GM20431 (cell line): ENCODE results near the gene SOX11.
"Not testable (repeated sequence)": the region's sequence is repeated elsewhere in the genome, so short reads cannot be mapped to it uniquely, and the experiment has no call there.

Source experiments
- in situ Hi-C: fragments of 300-500 bp; cut with MseI, MboI; formaldehyde crosslinking; loops from one replicate; pipeline ENCODE4 v1.15.0; 2020; ENCODE audit warnings: low sequenced_read_pairs; ENCODE audit not compliant: unreplicated experiment

SOX11 gene

DNA sequence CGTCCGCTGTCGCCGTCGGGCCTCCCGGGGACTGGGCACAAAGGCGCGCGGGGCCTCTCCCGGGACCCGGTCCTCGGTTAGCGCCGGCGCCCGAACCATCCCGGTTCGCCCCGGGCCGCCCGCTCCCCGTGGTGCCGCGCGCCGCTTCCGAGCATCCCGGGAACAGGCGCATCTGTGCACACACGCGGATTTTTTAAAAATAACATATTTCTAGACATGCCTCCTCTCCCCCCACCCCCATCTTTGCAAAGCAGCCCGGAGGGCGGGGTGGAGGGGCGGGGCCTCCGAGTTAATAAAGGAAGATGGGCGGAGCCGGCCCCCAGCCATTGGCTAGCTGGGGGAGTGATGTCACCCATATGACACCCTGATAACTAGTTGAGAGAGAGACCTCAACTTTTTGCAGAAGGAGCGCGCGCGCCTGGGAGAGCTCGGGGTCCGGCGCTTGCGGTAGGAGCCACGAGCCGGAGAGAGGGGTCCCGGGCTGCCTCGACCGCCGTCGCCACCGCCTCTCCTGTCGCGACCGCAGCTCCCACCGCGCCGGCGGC lies at the start of gene SOX11:
TSS of gene SOX11 (plus strand) at position 400 of the 545 bp plus-strand sequence. CDS start 338 bp downstream, outside the sequence.
- in situ Hi-C loops: no loop called here

DNA sequence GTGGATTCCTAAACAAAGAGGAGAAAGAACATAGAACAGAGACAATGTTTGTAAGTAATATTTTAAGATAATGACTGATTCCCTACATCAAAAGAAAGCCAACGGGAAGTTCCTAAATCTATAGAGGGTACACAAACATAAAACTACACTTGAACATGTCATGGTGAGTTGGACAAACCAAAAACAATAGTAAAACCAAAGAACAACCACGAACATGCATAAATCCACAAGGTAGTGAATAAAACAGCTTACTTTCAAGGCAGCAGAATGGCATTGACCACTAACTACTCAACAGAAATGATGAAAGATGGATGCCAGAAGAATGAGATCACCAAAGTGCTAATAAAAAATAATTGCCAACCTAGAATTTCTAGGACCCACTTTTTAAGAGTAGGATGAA lies 39.5 kb upstream of the SOX11 start:
- in situ Hi-C loops: not testable (repeated sequence)

- in situ Hi-C loops: not testable (repeated sequence)
Measured at GRCh38 chr2:5653756-5654155, 38.4 kb upstream of the SOX11 start.

DNA sequence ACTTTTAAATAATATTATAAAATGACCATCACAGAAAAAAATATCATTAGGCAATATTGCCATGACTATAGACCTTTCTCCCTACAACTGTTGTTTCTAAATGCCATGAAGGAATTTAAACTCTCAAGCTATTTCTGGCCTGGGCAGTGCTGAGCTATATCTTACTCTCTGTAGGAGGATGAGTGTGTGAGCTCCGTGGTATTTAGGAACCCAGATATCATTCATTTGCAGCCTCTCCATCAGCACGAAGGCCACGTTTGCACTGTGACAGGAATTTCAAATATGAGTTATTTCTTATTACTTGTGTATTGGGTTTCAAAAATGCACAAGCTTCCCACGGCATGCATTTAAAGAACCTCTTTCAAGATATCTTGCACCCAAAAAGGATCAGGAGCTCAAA lies 35.0 kb upstream of the SOX11 start:
- in situ Hi-C loops: no loop called here

DNA sequence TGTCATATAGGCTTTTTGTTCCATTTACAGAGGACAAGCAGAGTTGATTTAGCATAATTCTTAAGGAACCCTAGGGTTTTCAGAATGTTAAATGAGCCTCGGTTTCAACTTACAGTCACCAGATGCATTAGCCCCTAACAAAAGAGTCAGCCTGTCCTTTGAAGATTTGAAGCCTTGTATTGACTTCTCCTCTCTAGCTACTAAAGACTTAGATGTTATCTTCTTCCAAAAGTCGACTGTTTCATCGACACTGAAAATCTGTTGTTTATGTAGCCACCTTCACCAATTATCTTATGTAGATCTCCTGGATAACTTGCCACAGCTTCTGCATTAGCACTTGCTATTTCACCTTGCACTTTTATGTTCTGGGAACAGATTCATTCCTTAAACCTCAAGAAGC lies 31.6 kb upstream of the SOX11 start:
- in situ Hi-C loops: no loop called here

DNA sequence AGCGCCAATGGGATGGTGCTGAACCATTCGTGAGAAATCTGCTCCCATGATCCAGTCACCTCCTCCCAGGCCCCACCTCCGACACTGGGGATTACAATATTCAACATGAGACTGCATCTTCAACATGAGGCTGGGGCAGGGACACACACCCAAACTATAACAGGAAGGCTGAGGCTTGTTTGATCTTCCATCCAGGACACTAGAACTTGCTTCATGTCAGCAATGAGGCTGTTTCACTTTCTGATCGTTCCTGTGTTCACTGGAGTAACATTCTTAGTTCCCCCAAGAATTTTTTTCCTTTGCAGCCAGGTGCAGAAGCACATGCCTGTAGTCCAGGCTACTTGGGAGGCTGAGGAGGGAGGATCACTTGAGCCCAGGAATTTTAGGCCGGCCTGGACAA lies 30.8 kb upstream of the SOX11 start:
- in situ Hi-C loops: no loop called here

DNA sequence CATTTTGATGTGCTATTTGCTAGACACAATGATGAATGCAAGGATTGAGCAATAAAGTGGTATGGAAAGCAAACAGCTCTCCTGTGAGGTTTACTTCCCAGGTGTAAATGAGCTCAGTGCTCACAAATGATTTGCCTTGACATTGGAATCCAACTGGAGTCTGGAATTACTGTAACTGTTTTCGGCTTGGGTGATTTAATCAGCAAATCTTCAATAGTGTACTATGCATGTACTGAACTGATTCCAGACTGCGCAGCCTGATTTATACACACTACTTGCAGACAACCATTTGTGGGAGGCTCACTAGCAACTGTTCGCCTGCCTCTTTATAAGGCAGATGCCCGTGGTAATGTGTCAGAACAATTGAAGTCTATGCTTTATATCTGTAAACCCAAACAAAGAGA lies 27.9 kb upstream of the SOX11 start:
- in situ Hi-C loops: no loop called here

DNA sequence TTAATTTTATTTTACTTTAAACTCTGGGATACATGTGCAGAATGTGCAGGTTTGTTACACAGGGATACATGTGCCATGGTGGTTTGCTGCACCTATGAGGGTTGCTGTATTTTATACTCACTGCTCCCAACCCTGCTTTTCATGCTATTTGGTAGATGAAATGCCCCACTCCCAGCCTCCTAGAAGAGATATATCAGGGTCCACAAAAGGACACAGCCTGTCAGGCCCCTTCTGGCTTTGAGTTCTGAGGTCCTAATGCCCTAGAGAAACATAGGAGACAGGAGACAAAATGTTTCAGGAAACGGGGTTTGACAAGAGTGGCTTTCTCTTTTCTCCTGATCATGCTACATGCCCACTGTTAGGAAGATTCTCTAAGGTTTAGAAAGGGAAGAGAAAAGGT lies 27.1 kb upstream of the SOX11 start:
- in situ Hi-C loops: no loop called here

GRCh38 chr2:5666798-5667197 lies 25.4 kb upstream of the SOX11 start:
- in situ Hi-C loops: no loop called here

DNA sequence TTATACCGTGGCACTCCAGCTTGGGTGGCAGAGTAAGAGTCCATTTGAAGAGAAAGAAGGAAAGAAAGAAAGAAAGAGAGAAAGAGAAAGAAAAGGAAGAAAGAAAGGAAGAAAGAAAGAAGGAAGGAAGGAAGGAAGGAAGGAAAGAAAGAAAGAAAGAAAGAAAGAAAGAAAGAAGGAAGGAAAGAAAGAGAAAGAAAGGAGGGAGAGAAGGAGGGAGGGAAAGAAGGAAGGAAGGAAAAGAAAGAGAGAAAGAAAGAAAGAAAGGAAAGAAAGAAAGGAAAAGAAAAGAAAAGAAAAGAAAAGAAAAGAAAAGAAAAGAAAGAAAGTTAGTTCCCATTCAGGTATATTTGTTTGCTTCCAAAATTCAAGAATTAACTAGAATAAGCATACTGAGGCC lies 24.5 kb upstream of the SOX11 start:
- in situ Hi-C loops: not testable (repeated sequence)

GRCh38 chr2:5668682-5669250 lies 23.4 kb upstream of the SOX11 start:
- in situ Hi-C loops: no loop called here

DNA sequence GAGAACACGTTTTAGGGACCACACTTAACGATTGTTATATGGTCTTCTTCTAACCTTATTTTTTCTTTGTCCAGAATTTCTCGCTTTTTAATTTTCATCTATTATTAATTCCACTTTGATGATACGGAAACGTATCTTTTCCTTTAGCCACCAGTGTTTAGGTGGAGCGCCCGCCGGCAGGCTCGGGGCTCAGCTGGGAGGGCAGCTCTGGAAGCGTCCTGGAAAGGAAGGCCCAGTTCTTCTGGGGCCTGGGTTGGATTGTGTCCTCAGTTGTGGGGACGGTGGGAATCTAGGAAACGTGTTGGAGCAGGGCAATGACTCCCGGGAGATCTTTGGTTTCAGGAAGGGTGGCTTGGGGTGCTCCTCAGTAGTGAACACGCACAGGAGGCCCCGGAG lies 19.4 kb upstream of the SOX11 start:
- in situ Hi-C loops: no loop called here

GRCh38 chr2:5673145-5674025 lies 18.8 kb upstream of the SOX11 start:
- in situ Hi-C loops: no loop called here

DNA sequence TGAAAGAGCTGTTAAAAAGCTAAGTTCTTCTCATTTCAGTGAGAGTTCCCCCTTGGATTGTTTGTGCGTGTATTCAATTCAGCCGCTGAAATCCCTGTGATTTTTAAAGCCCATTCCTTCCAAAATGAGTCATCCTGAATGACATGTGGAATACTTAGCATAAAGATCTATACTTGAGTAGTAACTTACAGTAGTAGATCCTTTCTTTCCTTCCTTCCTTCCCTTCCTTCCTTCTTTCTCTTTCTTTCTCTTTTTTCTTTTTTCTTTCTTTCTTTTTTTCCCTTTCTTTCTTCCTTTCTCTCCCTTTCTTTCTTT lies 18.2 kb upstream of the SOX11 start:
- in situ Hi-C loops: no loop called here

DNA sequence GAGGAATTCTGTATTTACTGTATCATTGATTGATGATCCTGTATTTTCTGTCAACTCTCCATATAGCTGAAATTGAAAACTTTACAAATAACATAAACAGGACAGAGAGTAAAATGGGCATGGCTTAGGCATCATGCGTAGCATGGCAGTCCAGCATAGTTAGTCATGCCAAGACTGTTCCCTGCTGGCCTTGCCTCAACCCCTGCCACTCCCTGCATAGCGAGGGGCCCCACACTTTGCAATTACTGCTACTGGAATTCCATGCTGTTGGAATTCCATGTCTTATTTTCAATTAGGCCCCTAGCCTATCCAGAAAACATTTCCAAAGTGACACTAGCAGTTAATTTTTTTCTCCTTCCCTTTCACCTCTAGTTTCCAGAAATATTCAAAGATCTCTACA lies 15.1 kb upstream of the SOX11 start:
- in situ Hi-C loops: no loop called here

- in situ Hi-C loops: no loop called here
Measured at GRCh38 chr2:5683471-5683870, 8.7 kb upstream of the SOX11 start.

GRCh38 chr2:5685225-5685624 lies 7.0 kb upstream of the SOX11 start:
- in situ Hi-C loops: no loop called here

DNA sequence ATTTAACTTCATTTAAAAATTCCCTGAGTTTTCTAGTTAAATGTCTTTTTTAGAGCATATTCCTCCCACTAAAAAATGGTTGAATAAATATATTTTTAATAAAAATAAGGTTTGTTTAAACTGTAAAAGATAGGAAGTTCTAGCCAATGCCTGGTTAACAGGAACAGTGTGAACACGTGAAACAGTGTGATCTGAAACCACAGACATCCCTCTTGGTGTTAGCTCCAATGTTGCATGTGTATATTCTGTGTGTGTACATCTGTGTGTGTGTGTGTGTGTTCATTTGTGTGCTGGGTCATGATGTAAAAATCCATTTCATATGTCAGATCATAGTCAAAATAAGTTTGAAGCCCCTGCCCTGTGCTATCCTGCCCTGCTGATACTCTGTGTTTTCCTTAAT lies 6.1 kb upstream of the SOX11 start:
- in situ Hi-C loops: no loop called here

DNA sequence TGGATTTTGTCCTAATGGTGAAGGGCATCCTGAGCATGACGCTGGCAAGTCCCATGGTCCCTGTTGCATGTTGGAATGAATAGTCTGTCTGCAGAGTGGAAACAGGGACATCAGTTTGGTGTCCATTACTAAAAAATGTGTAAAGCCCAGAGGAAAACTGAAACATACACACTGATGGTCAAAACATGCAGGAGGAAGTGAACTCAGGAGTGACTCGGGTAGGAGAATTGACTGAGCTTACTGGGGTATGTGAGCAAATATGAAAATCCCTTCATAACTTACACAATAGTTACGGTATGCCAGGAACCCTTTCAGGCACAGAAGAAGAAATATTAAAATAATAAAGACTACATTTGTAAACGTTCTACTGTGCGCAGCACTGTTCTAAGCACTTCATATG lies 5.6 kb upstream of the SOX11 start:
- in situ Hi-C loops: no loop called here

DNA sequence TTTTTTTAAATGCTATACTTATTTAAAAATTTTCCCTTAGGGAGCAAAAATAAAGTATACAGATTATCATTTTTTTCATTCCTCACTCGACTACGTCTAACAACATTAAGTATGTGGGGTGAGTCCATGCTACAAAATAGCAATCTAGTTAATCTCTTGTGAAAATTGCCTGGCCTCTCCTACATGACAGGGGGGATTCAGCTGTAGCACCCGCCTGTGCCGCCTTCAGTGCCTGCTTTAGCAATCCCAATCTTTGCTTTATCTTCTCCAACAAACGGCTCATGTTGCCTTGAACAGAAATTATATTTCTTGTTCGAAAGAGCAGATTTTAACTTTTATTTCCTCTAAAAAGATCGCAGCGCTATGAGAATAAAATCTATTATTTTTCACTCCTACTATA lies 2.4 kb upstream of the SOX11 start:
- in situ Hi-C loops: no loop called here

DNA sequence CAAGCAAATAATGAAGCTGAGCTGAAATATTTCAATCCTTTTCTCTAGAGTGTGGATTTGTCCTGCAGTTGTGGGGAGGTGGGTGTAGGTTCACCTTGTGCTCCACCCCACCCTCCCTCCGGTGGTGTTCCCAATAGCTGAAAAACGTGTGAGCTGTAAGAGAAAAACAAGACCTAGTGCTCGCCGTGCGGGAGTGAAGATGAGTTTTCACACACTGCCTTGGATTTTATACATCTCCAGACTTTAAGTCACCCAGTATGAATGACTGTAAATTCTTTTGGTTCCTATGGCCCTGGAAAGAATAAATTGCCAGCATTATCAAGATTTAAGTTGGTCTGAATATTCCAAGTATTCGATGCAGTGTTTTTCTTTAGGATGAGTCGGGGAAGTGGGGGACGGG lies 1.9 kb upstream of the SOX11 start:
- in situ Hi-C loops: no loop called here
